ENCODE measurements around the gene PODNL1. TPM values are rescaled to one million over a fixed set of nuclear protein-coding genes. Genes with fewer than 3 reads are reported as not detected.

The PODNL1 gene
- total and polyA plus RNA-seq, 2 of the 8 experiments (the other 6 are each of a cell fraction or from before 2014, with no cell fraction given): 1.0 to 1.5 TPM

GRCh38 chr19:13881251-13881691, 56.9 kb downstream of the PODNL1 start (continued):
- peak; percentile 58; the same call in 1 of the 2 replicates for TF ChIP-seq SP1 (IDR thresholded peaks at IDR 0.05; ENCODE audit: low read depth, low read length)
- no peak for TF ChIP-seq CHD2 (IDR thresholded peaks at IDR 0.05; ENCODE audit: low read length)
- peak; percentile 49; the same call in 1 of the 2 replicates for TF ChIP-seq BACH1 (IDR thresholded peaks at IDR 0.05; ENCODE audit: low read length)
- no peak for TF ChIP-seq BCL11A (IDR thresholded peaks at IDR 0.05; ENCODE audit: low read depth in 2 of 2, low read length in 2 of 2)
- TF ChIP-seq CHD1 (IDR thresholded peaks at IDR 0.05; ENCODE audit: low read depth, low read length): no peak
- peak in 1 of 2 experiments; percentile 58; a peak in 1 of 3 replicates for TF ChIP-seq EP300 (IDR thresholded peaks at IDR 0.05; ENCODE audit: borderline replicate concordance in 1 of 2, low read depth in 2 of 2, low read length in 2 of 2)
- peak; percentile 91 for TF ChIP-seq TEAD4 (IDR thresholded peaks at IDR 0.05; ENCODE audit: low read depth, low read length)
- TF ChIP-seq NANOG (IDR thresholded peaks at IDR 0.05; ENCODE audit: insufficient read depth, low read depth, low read length, poor library complexity, severe bottlenecking): peak; percentile 57
- TF ChIP-seq TBP (IDR thresholded peaks at IDR 0.05; ENCODE audit: low read depth, low read length): no peak; the same call in 1 of the 2 replicates
- peak; percentile 15 for TF ChIP-seq CTBP2 (IDR thresholded peaks at IDR 0.05; ENCODE audit: borderline replicate concordance, insufficient read depth, insufficient read length, low read length)

Other genes starting within 250 kb of the PODNL1 start
- gene MRI1, start 173.9 kb downstream of the PODNL1 start, total RNA-seq (2021; fragmentation: NEBNext Ultra II Directional; extraction: Animal tissue kit (Norgen Biotek cat#: 25700)): 21.7 and 24.5 TPM in 2 replicates
- gene MRI1, start 173.9 kb downstream of the PODNL1 start, polyA plus RNA-seq (2011; rRNA removed): 29.5 and 44.6 TPM in 2 replicates
- 104 and 116 TPM in 2 replicates for gene C19orf53, start 164.0 kb downstream of the PODNL1 start, total RNA-seq (2021; fragmentation: NEBNext Ultra II Directional; extraction: Animal tissue kit (Norgen Biotek cat#: 25700))
- gene C19orf53, start 164.0 kb downstream of the PODNL1 start, polyA plus RNA-seq (2011; rRNA removed): 169 and 193 TPM in 2 replicates
- 31.1 and 32.7 TPM in 2 replicates for gene ZSWIM4, start 143.0 kb downstream of the PODNL1 start, total RNA-seq (2021; fragmentation: NEBNext Ultra II Directional; extraction: Animal tissue kit (Norgen Biotek cat#: 25700))
- 12.2 and 23.2 TPM in 2 replicates for gene ZSWIM4, start 143.0 kb downstream of the PODNL1 start, polyA plus RNA-seq (2011; rRNA removed)
- gene NANOS3, start 61.3 kb downstream of the PODNL1 start, total RNA-seq (2021; fragmentation: NEBNext Ultra II Directional; extraction: Animal tissue kit (Norgen Biotek cat#: 25700)): not detected in 2 replicates
- 0.14 and 0.62 TPM in 2 replicates for gene NANOS3, start 61.3 kb downstream of the PODNL1 start, polyA plus RNA-seq (2011; rRNA removed)
- gene BRME1, start 32.3 kb downstream of the PODNL1 start, total RNA-seq (2021; fragmentation: NEBNext Ultra II Directional; extraction: Animal tissue kit (Norgen Biotek cat#: 25700)): 4.6 and 4.7 TPM in 2 replicates
- 4.6 and 6.0 TPM in 2 replicates for gene BRME1, start 32.3 kb downstream of the PODNL1 start, polyA plus RNA-seq (2011; rRNA removed)
- gene CC2D1A, start 32.2 kb downstream of the PODNL1 start, total RNA-seq (2021; fragmentation: NEBNext Ultra II Directional; extraction: Animal tissue kit (Norgen Biotek cat#: 25700)): 33.0 and 36.4 TPM in 2 replicates
- gene CC2D1A, start 32.2 kb downstream of the PODNL1 start, polyA plus RNA-seq (2011; rRNA removed): 12.5 and 20.5 TPM in 2 replicates
- gene DCAF15, start 14.1 kb upstream of the PODNL1 start, total RNA-seq (2021; fragmentation: NEBNext Ultra II Directional; extraction: Animal tissue kit (Norgen Biotek cat#: 25700)): 68.7 and 77.1 TPM in 2 replicates
- gene DCAF15, start 14.1 kb upstream of the PODNL1 start, polyA plus RNA-seq (2011; rRNA removed): 80.8 and 127 TPM in 2 replicates
- gene RFX1, start 67.9 kb upstream of the PODNL1 start, total RNA-seq (2021; fragmentation: NEBNext Ultra II Directional; extraction: Animal tissue kit (Norgen Biotek cat#: 25700)): 16.1 and 17.0 TPM in 2 replicates
- 4.9 and 10.4 TPM in 2 replicates for gene RFX1, start 67.9 kb upstream of the PODNL1 start, polyA plus RNA-seq (2011; rRNA removed)
- gene RLN3, start 89.7 kb upstream of the PODNL1 start, total RNA-seq (2021; fragmentation: NEBNext Ultra II Directional; extraction: Animal tissue kit (Norgen Biotek cat#: 25700)): not detected in 2 replicates
- not detected in 2 replicates for gene RLN3, start 89.7 kb upstream of the PODNL1 start, polyA plus RNA-seq (2011; rRNA removed)
- gene IL27RA, start 93.3 kb upstream of the PODNL1 start, total RNA-seq (2021; fragmentation: NEBNext Ultra II Directional; extraction: Animal tissue kit (Norgen Biotek cat#: 25700)): 14.7 and 15.1 TPM in 2 replicates
- 9.9 and 10.8 TPM in 2 replicates for gene IL27RA, start 93.3 kb upstream of the PODNL1 start, polyA plus RNA-seq (2011; rRNA removed)
- gene PALM3, start 123.7 kb upstream of the PODNL1 start, total RNA-seq (2021; fragmentation: NEBNext Ultra II Directional; extraction: Animal tissue kit (Norgen Biotek cat#: 25700)): 31.3 and 33.1 TPM in 2 replicates
- 5.8 and 12.1 TPM in 2 replicates for gene PALM3, start 123.7 kb upstream of the PODNL1 start, polyA plus RNA-seq (2011; rRNA removed)
- gene MISP3, start 134.4 kb upstream of the PODNL1 start, total RNA-seq (2021; fragmentation: NEBNext Ultra II Directional; extraction: Animal tissue kit (Norgen Biotek cat#: 25700)): 0.92 and 1.4 TPM in 2 replicates
- 0.74 and 0.96 TPM in 2 replicates for gene MISP3, start 134.4 kb upstream of the PODNL1 start, polyA plus RNA-seq (2011; rRNA removed)
- gene C19orf67, start 147.4 kb upstream of the PODNL1 start, total RNA-seq (2021; fragmentation: NEBNext Ultra II Directional; extraction: Animal tissue kit (Norgen Biotek cat#: 25700)): 0.52 TPM in 1 of 2 replicates, not detected in the other
- 0.12 and 0.25 TPM in 2 replicates for gene C19orf67, start 147.4 kb upstream of the PODNL1 start, polyA plus RNA-seq (2011; rRNA removed)
- 95.7 and 100 TPM in 2 replicates for gene SAMD1, start 152.3 kb upstream of the PODNL1 start, total RNA-seq (2021; fragmentation: NEBNext Ultra II Directional; extraction: Animal tissue kit (Norgen Biotek cat#: 25700))
- 40.0 and 52.4 TPM in 2 replicates for gene SAMD1, start 152.3 kb upstream of the PODNL1 start, polyA plus RNA-seq (2011; rRNA removed)
- 48.2 and 52.8 TPM in 2 replicates for gene PRKACA, start 179.3 kb upstream of the PODNL1 start, total RNA-seq (2021; fragmentation: NEBNext Ultra II Directional; extraction: Animal tissue kit (Norgen Biotek cat#: 25700))
- 14.2 and 22.4 TPM in 2 replicates for gene PRKACA, start 179.3 kb upstream of the PODNL1 start, polyA plus RNA-seq (2011; rRNA removed)
- gene ASF1B, start 198.2 kb upstream of the PODNL1 start, total RNA-seq (2021; fragmentation: NEBNext Ultra II Directional; extraction: Animal tissue kit (Norgen Biotek cat#: 25700)): 32.1 and 32.6 TPM in 2 replicates
- 59.2 and 65.6 TPM in 2 replicates for gene ASF1B, start 198.2 kb upstream of the PODNL1 start, polyA plus RNA-seq (2011; rRNA removed)

Measured in H1 (cell line).